ENCODE measurements around the gene DUSP16.
"Not testable (repeated sequence)": the region's sequence is repeated elsewhere in the genome, so short reads cannot be mapped to it uniquely, and the experiment has no call there.

The DUSP16 gene

GRCh38 chr12:12606781-12607589, 44.3 kb upstream of the DUSP16 start:
- no peak for TF ChIP-seq CTCF (IDR thresholded peaks at IDR 0.05; ENCODE audit: low read depth, low read length, missing control alignments)
- in situ Hi-C loops (cut with HindIII; ENCODE audit: low sequenced_read_pairs): loop anchor here (10.0 kb wide), 1 partner anchor 62 kb away; no protein-coding TSS in a partner anchor
- DNase-seq (ENCODE audit: low read depth): peak; percentile 87
- H3K4me3 ChIP-seq (ENCODE audit: low read depth, low read length): no peak overlapping the region

GRCh38 chr12:12604740-12605139, 42.1 kb upstream of the DUSP16 start:
- no peak overlapping the region for H3K4me3 ChIP-seq (ENCODE audit: low read depth, low read length)
- in situ Hi-C loops (cut with HindIII; ENCODE audit: low sequenced_read_pairs): loop anchor here (10.0 kb wide), 1 partner anchor 60 kb away; no protein-coding TSS in a partner anchor
- DNase-seq (ENCODE audit: low read depth): no peak
- no peak for TF ChIP-seq CTCF (IDR thresholded peaks at IDR 0.05; ENCODE audit: low read depth, low read length, missing control alignments)

GRCh38 chr12:12600659-12601058, 38.0 kb upstream of the DUSP16 start:
- DNase-seq (ENCODE audit: low read depth): no peak
- no peak overlapping the region for H3K4me3 ChIP-seq (ENCODE audit: low read depth, low read length)
- in situ Hi-C loops (cut with HindIII; ENCODE audit: low sequenced_read_pairs): loop anchor here (10.0 kb wide), 1 partner anchor 56 kb away; no protein-coding TSS in a partner anchor

GRCh38 chr12:12599750-12600643, 37.3 kb upstream of the DUSP16 start:
- no peak for TF ChIP-seq CTCF (IDR thresholded peaks at IDR 0.05; ENCODE audit: low read depth, low read length, missing control alignments)
- no peak overlapping the region for H3K4me3 ChIP-seq (ENCODE audit: low read depth, low read length)
- DNase-seq (ENCODE audit: low read depth): no peak
- in situ Hi-C loops (cut with HindIII; ENCODE audit: low sequenced_read_pairs): loop anchor here (5.0 to 10.0 kb wide), 2 partner anchors 55 to 62 kb away; no protein-coding TSS in a partner anchor

More at GRCh38 chr12:12600659-12601058, 38.0 kb upstream of the DUSP16 start:
- no peak for TF ChIP-seq CTCF (IDR thresholded peaks at IDR 0.05; ENCODE audit: low read depth, low read length, missing control alignments)

GRCh38 chr12:12598864-12599263, 36.2 kb upstream of the DUSP16 start:
- H3K4me3 ChIP-seq (ENCODE audit: low read depth, low read length): no peak overlapping the region
- in situ Hi-C loops (cut with HindIII; ENCODE audit: low sequenced_read_pairs): loop anchor here (5.0 kb wide), 1 partner anchor 63 kb away; no protein-coding TSS in a partner anchor
- no peak for DNase-seq (ENCODE audit: low read depth)
- no peak for TF ChIP-seq CTCF (IDR thresholded peaks at IDR 0.05; ENCODE audit: low read depth, low read length, missing control alignments)

- in situ Hi-C loops (cut with HindIII; ENCODE audit: low sequenced_read_pairs): loop anchor here (5.0 kb wide), 1 partner anchor 66 kb away; no protein-coding TSS in a partner anchor
- DNase-seq (ENCODE audit: low read depth); H3K4me3 ChIP-seq (ENCODE audit: low read depth, low read length): not testable (repeated sequence)
Measured at GRCh38 chr12:12596598-12596997, 33.9 kb upstream of the DUSP16 start.

- in situ Hi-C loops (cut with HindIII; ENCODE audit: low sequenced_read_pairs): loop anchor here (5.0 kb wide), 1 partner anchor 66 kb away; no protein-coding TSS in a partner anchor
- H3K4me3 ChIP-seq (ENCODE audit: low read depth, low read length); DNase-seq (ENCODE audit: low read depth): not testable (repeated sequence)
Measured at GRCh38 chr12:12595929-12596328, 33.3 kb upstream of the DUSP16 start.

Measured in astrocyte of the cerebellum (primary cell).